Stimulated activated CD4-positive, alpha-beta T cell treated with anti-CD3 and anti-CD28 coated beads, Interleukin-15, amount 100 ng/mL, for 1 hour (primary cell): Measurements from ENCODE around the gene ALDH1A2.
"Not testable (repeated sequence)": the region's sequence is repeated elsewhere in the genome, so short reads cannot be mapped to it uniquely, and the experiment has no call there.

Source experiments
- DNase-seq, 2 donors: peaks; one replicate each; pipeline ENCODE4 v3.0.0-alpha.2; 2020; ENCODE audit warnings: low read depth in 1 of 2, low spot score in 1 of 2

The ALDH1A2 gene

DNA sequence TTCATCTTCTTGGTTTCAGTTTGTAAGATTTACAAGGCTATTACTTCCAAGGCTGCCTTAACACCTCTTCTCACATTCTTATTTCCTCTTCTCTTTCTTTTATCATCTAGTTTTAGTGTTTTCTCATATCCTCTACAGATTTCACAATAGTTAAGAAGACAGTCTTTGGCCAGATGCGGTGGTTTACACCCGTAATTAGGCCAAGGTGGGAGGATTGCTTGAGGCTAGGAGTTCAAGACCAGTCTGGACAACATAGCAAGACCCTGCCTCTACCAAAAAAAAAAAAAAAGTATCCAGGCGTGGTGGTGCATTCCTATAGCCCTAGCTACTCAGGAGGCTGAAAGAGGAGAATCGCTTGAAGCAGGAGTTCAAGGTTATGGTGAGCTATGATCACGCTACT is 3.5 kb upstream of the ALDH1A2 start:
- no peak for DNase-seq

DNA sequence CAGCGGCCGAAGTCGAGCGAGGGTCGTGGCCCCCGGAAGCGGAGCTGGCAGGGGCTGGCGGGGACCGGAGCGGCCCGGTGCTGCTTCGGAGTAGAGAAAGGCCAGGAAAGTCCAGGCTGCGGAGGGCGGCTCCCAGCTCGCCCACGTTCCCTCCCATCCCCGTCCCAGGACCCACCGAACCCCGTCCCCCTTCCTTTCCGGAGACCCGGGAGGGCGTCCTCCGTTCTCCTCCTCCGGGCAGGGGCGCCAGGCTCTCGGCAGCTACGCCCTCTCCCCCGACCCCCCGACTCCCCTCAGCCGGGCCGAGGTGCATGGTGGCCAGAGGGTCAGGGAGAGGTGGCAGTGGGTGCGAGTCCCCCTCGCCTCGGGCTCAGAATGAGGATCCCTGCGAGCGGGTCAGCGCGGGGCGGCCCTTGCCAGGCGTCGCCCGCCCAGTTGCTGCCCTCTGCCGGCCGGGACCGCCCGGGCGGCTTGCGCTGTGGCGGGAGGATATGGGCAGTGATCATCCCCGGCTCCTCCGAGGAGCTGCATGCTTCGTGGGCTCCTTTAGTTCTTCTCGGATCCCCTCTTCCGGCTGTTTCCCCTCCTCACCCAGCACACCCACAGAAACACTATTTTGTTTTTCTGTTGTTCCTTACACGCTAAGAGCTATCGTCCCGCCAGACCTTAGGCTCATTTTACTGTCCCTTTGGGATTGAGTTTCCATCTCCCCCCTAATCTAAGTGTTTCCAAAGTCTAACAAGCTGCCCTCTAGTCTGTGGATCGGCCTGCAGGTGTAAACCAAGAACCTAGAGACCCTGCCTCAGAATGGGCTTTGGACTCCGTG is 744 bp upstream of the ALDH1A2 start:
- peak in 1 of 2 donors; percentile 33 for DNase-seq

DNA sequence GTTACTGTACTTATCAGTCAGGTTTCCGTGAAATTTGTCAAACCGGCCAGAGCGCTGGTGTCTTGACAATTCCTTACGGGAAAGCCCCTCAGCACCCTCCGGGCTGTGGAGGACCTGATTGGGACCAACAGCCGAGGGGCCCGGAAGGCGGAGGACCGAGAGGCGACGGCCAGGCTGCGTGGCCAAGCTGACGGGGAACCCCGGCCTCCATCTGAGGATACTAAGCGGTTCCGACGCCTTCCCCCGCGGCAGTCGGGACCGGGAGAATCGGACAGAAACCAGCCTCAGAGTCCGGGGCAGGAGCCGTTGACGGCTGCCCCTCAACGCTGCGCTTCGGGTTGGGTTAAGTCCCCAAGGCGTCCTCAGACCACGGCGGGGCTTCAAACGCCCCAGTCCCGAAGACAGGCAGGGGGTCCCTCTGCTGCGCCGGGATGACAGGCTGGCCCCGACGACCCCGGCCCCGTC is 499 bp downstream of the ALDH1A2 start:
- peak in 1 of 2 donors; percentile 1 for DNase-seq

DNA sequence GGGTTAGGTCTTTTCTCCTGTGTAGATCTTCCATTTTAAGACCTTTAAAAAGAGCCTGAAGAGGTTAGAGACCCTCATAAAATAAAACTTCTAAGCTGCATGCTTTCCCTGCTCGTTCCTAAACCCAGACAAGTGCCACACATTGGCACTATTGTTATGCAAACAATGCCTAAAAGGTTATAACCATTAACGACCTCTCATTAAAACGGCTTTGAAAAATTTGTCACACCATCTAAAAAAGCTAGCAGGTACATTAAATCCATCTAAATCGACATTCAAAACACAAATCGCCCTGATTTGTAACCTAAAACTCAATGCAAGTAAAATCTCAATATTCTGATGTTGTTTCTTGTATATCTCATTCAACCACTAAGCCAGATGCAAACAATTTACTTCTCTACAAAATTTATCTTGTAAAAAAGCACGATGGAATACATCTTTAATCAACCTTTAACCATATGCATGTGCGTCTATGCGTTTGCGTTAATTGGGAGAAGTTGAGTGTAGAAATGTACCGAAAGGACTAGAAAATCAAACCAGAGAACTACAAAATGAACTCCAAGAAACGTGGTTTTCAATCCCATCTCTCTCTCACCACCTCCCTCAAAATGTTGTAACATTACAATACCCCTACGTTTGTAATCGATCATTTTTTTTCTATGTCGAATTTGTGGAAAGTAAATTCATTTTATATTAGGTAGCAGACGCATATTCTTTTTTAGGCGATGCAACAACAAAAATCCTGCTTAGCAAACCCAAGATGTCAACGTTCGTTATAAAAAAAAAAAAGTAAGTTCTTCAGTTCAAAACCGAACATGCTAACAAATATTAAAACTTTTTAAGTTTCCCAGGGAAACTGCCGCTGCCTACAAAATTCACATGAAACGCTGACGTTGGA is 1.2 kb downstream of the ALDH1A2 start:
- DNase-seq: no peak

DNA sequence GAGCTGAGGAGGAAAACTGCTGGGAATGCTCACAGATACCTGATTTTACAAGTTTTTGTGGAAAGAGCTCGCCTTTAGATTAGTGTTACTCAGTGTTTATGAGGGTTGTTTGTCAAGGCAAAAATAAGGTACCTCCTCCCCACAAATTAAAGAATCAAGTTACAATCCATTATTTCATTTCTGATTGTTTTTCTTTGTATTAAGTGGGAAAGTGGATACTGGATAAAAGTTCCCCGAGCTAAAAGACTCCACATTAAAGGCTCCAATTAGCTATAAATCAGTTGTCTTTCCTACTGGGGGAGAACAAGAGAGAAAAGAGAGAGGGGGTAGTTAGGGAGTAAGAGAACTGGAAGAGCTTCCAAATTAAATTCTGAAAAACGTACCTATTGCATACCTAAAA is 1.9 kb downstream of the ALDH1A2 start:
- no peak for DNase-seq

DNA sequence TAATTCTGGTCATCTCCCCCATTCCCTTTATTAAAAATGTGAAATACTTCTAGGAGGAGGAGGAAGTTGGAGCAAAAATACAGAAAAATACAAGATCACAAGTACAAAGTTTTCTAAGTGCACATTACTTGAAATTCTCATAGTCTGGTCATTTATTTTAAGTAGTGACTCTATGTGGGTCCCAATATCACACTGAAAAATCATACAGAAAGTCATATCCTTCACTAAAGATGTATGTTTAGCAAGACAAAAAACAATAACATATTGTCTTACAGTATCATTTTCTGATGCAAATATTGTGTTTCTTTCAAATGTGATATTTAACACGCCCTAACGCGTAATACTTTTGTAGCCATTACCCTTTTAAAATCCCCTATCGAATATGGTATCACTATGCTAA is 2.5 kb downstream of the ALDH1A2 start:
- no peak for DNase-seq

DNA sequence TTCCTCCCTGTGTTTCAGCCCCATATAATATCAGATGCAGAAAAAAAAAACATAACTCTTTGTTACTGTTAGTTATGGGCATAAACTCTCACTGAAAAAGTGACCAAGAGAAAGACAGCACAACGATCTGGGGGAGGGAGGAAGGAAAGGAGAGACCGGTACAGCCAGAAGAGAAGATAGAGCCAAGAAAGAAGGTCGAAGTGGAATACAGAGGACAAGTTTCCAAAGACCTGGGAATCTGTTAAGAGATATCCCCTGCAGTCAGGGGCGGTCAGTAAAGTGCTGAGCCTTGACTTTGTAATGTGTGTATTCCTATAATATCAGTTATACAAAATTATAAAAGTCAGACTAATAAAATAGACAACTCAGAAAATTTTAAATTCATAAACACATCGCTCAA is 3.3 kb downstream of the ALDH1A2 start:
- DNase-seq: no peak

DNA sequence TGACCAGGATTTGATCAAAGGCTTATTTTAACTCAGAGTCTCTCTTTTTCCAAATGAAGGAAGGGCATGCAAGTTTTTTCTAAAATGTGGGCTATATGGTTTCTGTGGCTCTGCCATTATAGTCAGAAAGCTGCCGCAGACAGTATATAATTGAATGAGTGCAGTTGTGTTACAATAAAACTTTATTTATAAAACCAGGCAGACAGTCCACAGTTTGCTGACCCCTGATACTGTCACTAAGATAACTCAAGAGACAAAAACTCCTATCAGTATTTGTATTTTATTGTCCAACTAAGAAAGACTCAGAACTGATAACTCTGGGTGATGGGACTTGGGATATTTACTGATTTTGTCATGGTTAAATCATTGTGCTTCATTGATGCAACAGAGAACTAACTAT is 4.9 kb downstream of the ALDH1A2 start:
- no peak for DNase-seq

DNA sequence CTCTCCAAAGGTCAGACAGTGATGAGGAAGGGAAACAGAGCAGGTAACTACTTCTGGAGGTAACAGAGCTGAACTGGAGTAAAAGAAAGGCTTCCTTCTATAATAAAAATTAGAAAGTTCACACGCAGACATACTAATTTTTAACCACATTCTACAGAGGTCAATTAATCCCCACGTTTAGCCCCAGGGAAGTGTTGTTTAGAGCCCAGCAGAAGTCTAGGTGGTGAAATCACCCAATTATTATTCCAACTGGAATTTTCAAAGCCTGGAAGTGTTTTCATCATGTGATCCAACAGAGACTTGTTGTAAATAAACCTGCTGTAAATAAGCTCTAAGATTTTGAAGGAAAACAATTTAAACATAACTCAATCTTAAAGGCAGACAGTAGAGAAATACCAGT is 6.8 kb downstream of the ALDH1A2 start:
- no peak for DNase-seq

DNA sequence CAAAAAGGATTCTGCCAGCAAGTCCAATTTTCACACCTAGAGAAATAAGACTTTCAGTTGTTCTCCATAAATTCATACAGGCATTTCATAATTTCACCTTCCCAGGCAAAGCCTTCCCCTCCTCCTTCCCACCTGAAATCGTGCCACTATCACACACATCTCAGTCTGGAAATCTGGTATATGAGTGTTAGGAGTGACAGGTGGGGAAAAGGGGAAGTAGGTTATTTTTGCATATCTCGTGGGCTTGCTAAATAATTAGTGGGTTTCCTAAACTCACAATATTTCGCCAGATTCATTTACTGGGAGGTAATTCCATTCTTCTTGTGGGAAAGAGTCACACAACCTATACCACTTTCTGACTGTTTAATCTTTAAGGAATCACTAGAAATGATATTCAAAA is 7.4 kb downstream of the ALDH1A2 start:
- DNase-seq: no peak

DNA sequence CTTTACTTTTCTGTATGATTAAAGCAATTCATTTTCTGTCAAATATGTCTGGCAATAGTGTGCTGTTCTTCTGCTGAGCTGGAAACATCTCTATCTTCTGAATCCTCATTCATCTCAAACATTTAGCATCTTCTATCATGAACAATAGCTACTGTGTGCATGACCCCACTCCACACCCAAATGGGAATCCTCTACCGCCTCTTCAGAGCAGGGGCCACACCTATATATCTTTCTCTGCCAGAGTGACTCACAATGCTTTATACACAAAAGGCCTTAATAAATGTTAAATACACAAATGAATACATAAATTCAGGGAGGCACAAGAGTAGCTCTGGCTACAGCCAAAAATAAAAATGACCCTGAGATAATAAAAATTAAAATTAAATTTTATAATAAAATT is 8.0 kb downstream of the ALDH1A2 start:
- DNase-seq: no peak

DNA sequence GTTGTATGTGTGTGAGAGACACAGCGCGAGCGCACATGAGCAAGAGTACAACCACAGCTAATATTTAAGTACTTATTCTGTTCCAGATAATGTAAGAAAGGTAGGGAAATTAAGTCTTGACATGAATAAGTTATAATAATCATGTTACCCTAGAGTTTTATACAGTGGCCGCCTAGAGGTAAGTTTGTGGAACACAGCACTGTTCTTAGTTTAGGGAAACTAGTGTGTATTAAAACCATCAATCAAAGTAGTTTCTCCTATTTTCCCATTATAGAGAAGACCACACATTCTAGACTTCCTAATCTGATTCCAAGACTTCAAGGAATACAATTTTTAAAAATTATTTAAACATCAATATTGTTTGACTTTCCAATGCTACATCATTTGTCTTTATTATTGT is 9.5 kb downstream of the ALDH1A2 start:
- DNase-seq: no peak

DNA sequence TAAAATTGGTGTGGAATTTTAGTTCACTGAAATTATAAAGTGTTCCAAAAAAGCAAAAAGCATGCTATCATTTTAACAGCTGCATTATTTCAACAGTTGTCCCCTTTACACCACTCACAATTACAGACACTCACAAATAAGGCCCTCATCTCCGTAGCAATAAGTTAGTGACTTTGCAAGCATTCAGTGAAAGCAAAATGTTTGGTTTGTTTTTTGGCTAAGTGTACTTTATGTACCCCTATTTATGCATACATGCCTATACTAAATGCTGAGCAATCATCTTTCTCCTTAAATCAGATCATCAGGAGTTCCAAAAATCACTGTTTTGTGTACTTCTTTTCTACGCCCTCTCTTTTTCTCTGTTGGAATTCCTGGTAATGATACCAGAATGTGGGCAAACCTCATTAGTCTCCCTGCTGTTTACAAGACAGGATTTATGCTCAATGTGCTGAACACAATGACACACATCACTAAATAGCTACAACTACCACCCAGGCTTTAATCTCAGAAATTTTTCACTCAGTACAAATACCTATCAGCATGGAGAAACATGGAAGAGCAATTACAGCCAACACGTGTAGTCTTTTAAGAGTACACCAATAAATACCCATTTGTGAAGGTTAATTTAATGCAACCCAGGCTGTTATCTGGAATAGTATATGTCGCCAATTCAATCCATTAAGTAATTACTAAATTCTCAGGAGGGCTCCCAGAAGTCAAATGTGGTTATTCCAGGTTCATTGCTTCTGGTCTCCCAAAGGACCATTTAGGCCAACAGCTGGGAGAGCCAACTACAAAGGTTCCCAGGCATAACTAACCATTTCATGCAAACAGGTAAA is 12.0 kb downstream of the ALDH1A2 start:
- DNase-seq: no peak

DNA sequence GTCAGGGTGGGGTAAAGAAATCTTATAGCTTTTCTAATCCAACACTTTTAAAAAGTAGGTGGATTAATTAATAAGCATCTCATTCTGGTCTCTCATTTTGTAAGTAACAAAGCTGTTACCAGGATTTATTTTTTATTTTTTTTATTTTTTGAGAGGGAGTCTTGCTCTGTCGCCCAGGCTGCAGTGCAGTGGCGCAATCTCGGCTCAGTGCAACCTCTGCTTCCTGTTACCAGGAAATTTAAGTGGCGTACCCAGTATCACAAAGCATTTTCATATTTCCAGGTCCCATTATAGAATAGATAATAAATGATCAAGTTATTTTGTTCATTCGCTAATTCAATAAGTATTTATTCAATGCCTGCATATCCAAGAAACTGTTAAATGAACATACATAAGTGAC is 13.2 kb downstream of the ALDH1A2 start:
- DNase-seq: no peak

DNA sequence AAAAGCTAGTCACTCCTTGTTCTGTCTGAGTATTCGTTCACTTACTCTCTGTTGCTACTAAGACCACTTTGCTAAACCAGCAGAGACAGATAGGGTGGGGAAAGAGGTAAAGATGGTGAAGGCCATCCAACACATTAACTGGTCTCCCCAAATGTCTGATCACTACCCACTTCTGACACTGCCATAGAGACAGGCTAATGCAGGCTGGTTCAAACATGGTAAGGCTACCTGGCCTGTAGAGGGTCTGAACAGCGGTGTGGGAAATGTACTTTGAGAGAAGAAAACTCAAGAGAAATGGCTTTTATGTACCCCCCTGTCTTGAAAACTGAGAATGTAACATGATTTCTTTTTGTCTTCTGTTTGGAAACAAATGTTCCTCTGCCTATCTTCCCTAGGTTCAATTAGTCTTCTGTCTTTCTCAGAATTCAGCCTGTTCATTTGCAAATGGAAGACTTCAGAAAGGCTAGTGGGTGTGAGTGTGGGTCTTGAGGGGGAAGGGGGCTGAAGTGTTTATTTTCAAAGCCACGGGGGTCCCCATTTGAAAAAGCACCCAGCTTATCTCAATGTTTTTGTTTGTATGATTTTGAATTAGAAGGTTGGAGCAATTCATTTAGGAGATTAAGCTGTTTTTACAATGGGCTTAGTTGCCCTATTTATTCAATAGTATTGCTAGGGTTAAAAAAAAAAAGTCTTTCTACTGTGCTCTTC is 15.8 kb downstream of the ALDH1A2 start:
- no peak for DNase-seq

DNA sequence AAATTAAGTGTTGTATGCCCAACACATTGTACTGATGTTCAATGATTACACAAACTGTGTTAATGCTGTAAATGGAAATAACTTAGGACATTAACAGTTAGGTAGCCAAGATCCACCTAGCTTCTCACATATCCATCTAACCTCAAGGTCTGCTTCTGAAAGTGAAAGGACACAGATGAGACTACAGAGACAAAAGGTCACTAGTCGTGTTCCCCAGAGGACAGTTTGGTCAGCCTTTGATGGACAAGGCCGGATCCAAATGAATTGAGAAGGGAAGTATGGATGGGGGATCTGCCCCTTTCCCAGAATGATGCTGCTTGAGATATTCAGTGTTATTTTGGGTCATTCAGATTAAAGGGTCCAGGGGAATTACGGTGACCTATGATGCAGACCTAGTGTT is 17.2 kb downstream of the ALDH1A2 start:
- DNase-seq: no peak

DNA sequence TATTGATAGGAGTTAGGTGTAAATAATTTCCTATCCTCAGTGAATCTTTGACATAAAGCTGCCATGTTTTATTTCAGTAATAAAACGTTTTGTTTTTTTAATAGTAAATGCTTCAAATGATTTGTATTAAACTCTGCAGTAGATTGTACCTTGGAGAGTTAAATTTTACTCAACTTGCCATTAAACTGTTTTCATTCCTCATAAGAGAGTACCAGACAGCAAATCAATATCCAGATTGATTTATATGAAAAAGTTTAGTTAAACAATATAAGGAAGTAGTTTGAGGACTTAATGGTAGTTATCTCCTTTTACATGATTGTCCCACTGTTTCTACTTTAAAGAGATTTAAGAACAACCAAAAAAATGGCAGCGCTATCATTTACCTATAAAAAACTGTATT is 18.4 kb downstream of the ALDH1A2 start:
- DNase-seq: no peak

DNA sequence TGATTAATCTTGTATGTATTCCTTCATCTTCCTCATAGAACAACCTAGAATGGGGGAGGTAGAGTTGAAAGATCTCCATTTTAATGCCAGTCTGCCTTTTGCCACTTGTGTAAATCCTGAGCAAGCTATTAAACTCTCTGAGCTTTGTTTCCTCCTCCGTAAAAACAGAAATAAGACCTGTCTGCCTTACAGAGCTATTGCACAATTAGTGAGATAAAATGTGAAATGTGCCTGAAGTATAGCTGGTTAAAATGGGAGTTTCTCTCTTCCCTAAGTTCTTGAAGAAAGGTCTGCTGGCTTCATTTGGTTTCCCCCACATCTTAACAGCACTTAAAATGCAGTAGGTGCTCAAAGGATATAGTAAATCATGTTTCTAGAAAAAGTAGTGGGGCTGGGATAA is 19.0 kb downstream of the ALDH1A2 start:
- no peak for DNase-seq

DNA sequence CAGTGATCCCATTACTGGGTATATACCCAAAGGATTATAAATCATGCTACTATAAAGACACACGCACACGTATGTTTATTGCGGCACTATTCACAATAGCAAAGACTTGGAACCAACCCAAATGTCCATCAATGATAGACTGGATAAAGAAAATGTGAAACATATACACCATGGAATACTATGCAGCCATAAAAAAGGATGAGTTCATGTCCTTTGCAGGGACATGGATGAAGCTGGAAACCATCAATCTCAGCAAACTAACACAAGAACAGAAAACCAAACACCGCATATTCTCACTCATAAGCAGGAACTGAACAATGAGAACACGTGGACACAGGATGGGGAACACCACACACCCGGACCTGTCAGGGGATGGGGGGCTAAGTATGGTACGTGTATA is 20.1 kb downstream of the ALDH1A2 start:
- not testable (repeated sequence) for DNase-seq

DNA sequence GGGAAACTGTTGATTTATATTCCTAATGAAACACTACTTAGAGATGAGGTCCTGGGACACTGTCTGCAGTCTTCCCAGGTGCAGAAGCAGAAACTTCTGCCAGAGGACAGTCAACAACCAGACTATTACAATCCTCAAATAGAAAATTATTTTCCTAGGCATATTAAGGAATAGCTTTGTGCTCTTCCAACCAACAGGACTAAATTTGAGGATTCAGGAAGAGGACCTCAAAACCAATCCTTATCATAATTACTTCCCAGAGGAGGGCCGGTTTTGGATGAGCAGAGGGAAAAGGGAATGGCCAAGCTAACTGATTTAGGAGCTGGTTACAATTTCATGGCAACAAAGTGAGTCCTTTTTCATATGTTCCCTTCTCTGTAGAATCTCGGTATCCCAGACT is 21.0 kb downstream of the ALDH1A2 start:
- no peak for DNase-seq
